GM18519 (cell line): Measurements from ENCODE around the gene RUNX2.

ENCODE experiments used
- ATAC-seq: cut with Tn5 transposase; IDR thresholded peaks from one replicate; pipeline ENCODE4 v1.9.1; 2021; ENCODE audit warnings: mild to moderate bottlenecking, moderate library complexity; ENCODE audit not compliant: unreplicated experiment, low FRiP score

Gene RUNX2

DNA sequence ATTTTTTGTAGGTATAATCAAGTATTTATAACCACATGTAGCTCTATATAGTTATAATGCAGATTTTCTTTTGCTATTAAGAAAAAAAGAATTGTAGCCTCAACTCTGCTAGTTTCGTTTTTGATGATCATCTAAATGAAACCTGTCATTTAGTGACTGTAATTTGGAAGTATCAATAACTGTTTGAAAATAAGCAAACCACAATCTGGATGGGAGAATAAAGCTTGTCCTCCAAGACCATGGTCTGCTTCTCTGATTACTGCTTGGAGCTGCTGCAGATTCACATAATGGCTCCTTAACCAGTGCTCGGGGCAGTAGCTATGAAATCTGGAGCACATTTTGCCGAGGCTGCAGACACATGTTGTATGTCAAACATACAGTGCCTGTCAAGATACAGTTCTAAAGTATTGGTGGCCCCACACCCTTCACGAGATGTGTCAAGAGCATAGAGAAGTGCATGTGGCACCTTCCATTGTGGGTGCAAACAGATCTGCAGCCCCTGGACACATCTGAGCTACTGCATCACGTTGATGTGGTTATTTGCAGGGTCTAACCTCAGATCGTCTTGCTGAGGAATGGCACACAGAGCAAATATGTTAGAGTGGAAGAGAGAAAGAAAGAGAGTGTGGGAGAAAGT, 305.3 kb downstream of the RUNX2 start:
- no peak for ATAC-seq

GRCh38 chr6:45634231-45634630, 306.1 kb downstream of the RUNX2 start:
- ATAC-seq: no peak

GRCh38 chr6:45635284-45635867, 307.2 kb downstream of the RUNX2 start:
- ATAC-seq: no peak

DNA sequence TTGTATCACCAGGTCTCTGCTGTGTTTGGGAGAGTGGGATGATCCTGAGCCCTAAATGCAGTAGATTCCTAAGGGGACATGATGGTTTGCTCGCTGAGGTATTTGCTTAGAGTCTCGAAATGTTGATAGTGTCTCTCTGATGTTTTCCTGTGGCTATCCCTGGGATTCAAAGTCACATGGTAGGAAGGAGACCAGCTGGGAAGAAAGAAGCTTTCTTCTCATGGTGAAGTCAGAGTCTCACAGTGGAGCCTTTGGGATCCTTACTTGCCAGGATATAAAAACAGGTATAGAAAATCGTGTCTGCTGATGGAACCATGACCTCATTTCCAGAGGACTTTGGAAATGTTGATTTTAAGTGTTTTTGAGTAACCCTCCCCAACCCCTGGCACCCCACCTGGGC, 308.9 kb downstream of the RUNX2 start:
- ATAC-seq: no peak

GRCh38 chr6:45637611-45638257, 309.6 kb downstream of the RUNX2 start:
- no peak for ATAC-seq

GRCh38 chr6:45640081-45640491, 312.0 kb downstream of the RUNX2 start:
- ATAC-seq: no peak

- ATAC-seq: no peak
Measured at GRCh38 chr6:45640811-45641210, 312.7 kb downstream of the RUNX2 start.

GRCh38 chr6:45642331-45643125, 314.4 kb downstream of the RUNX2 start:
- ATAC-seq: no peak

DNA sequence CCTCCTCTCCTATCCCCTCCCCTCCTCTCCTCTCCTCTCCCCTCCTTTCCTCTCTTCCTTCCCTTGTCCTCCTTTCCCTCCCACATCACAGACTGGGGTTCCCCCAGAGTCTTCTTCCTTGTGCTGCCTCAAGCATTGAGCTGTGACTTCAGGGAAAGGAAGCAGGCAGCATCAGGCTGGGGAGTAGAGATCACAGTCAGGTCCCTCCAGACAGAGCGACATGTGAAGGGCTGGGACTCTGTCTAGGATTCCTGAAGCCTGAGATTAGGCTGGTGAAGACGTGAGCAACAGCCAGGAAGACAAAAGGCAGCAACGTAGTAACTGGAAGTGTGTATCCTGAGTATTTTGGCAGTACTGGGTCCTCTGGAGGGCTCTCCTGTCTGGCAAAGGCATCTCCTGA, 315.0 kb downstream of the RUNX2 start:
- no peak for ATAC-seq

DNA sequence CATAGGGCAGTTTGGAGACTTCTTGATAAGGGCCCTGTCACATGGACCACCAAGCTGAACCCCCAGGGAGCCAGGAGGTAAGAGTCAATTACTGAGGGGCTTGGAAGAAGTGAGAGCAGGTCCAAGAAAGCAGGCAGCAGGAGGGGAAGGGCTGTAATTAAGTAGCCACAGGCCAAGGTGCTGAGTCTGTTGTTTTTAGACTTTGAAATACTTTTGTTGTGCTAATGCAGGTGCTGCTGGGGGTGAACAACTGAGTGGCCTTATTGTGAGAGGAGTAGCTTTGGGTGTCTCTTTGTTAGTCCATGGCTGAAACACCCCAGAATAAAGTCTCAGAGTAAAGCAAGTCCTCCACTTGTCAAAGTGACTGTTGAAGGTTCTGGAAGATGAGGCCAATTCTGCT, 316.6 kb downstream of the RUNX2 start:
- no peak for ATAC-seq

GRCh38 chr6:45645302-45645701, 317.2 kb downstream of the RUNX2 start:
- no peak for ATAC-seq

DNA sequence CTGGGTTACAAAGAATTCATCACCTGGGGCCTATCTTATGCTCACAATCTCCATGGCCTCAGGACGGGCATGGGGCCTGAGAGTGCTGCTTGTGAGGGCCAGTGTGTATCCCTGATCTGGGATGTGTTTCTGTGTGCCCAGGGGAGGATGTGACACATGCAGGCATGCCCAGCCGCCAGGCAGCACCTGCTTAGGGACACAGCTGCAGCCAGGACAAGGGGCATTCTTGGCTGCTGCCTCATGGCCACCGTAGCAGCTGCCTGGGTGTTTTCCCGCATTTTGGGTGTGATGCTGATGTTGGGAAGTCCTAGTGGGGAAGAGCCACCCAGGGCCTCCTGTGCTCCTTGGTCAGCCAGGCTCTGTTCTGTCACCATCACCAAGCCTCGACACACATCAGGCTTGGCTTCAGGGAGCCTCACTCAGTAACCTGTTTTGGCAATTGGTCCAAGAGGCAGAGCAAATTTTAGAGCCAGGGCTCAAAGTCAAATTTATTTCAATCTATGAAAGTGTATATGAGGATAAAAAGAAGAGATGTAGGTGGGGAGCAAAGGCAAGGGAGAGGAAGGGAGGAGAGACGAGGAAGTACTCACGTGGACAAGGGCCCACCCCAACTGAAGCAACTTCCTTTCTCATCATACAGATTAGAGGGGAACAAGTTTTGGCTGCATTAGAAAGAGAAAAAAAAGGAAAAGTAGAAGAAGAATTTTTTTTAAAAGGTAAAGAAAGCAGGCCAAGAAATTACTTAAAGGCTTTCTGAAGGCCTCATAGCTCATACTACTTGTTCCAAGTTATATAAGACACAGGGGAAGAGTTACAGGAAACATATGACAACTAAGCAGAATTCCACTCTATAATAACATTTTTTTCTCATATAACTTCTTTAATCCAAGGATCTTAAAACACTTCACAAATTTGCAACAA, 319.5 kb downstream of the RUNX2 start:
- ATAC-seq: no peak

GRCh38 chr6:45648262-45648620, 320.1 kb downstream of the RUNX2 start:
- no peak for ATAC-seq

GRCh38 chr6:45650524-45651135, 322.5 kb downstream of the RUNX2 start:
- no peak for ATAC-seq

DNA sequence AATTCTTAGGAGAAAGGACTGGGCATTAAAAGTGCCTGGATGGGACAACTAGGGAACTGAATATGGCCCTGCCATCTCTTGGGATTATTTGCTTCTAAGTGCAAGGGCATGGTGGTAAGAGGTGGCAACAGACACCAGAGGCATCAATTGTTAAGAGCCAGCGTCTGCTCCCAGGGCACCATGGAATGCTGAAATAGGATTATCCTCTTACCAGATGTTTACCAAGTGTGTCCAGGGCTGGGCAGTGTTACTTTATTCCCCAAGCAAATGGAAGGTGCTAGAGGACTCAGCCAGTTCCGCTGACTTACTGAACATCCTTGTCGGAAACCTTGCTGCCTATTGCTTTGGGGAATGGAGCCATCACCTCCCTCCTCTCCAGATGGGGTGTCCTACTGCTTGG, 323.2 kb downstream of the RUNX2 start:
- no peak for ATAC-seq

GRCh38 chr6:45652416-45652815, 324.3 kb downstream of the RUNX2 start:
- no peak for ATAC-seq

GRCh38 chr6:45653117-45653883, 325.2 kb downstream of the RUNX2 start:
- no peak for ATAC-seq

DNA sequence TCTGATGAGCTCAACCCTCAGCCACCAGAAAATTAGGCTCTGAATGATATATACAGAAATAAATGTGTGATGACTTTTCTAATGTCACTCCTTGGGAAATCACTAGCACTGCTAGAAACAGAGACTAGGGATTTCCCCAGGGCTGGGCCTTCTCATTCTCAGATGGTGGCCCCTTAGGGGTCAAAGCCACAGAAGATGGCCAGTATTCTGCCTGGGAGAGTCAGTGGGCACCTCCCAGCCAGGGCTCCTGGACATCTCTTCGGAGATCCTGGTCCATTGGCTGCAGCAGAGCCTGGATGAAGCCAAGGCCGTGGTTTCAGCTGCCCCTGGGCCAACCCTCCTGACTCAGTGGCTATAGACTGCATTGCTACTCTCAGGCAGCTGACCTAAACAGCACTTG, 326.5 kb downstream of the RUNX2 start:
- no peak for ATAC-seq
